Sigmoid colon (tissue), 7 donors: ENCODE measurements around the gene ZC3H15. TPM values are rescaled to one million over a fixed set of nuclear protein-coding genes. Genes with fewer than 3 reads are reported as not detected.
"Not testable (repeated sequence)": the region's sequence is repeated elsewhere in the genome, so short reads cannot be mapped to it uniquely, and the experiment has no call there.

Source experiments
- DNase-seq: peaks from one replicate; pipeline ENCODE4 v3.0.0-alpha.2; 2019
- H3K27ac ChIP-seq, 4 donors: fragments of 200-600 bp; sonication (generic); one replicate each; pipeline ENCODE4 v1.5.1; 2016 to 2019; ENCODE audit warnings: mild to moderate bottlenecking in 1 of 4
- H3K27me3 ChIP-seq, 3 donors: fragments of 200-600 bp; sonication (generic); one replicate each; pipeline ENCODE4 v1.5.1; 2019; ENCODE audit warnings: mild to moderate bottlenecking in 1 of 3
- H3K36me3 ChIP-seq, 4 donors: fragments of 200-600 bp; sonication (generic); one replicate each; pipeline ENCODE4 v1.5.1; 2016 to 2019
- H3K4me1 ChIP-seq, 4 donors: fragments of 200-600 bp; sonication (generic); one replicate each; pipeline ENCODE4 v1.5.1; 2017 to 2019
- H3K4me3 ChIP-seq, 4 donors: fragments of 200-600 bp; sonication (generic); one replicate each; pipeline ENCODE4 v1.5.1; 2017 to 2019; ENCODE audit warnings: mild to moderate bottlenecking in 2 of 4, moderate library complexity in 1 of 4
- H3K9me3 ChIP-seq, 4 donors: fragments of 200-600 bp in 3 of 4; sonication (generic) in 3 of 4; one replicate each; pipeline versions ENCODE4 v1.5.1 to v1.6.1; 2013 to 2019
- EP300 ChIP-seq, 4 donors: sonication (generic); formaldehyde crosslinking; IDR thresholded peaks; one replicate each; pipeline ENCODE4 v1.6.1; 2017; ENCODE audit warnings: antibody characterized with exemption in 4 of 4
- POLR2A ChIP-seq, 2 donors: fragments of 450-650 bp; IDR thresholded peaks; one replicate each; pipeline ENCODE4 v1.6.1; 2016; ENCODE audit warnings: antibody characterized with exemption in 2 of 2, mild to moderate bottlenecking in 2 of 2, moderate library complexity in 2 of 2
- POLR2AphosphoS5 ChIP-seq, 4 donors: sonication (generic); formaldehyde crosslinking; IDR thresholded peaks; one replicate each; pipeline ENCODE4 v1.6.1; 2017; ENCODE audit warnings: antibody characterized with exemption in 4 of 4
- WGBS, 2 donors: extraction: QIAGEN DNeasy Blood & Tissue Kit; methylation state at CpG; one replicate each; pipeline ENCODE4 v1.1.7; 2013; 5-methylcytosine and 5-hydroxymethylcytosine counted together
- intact Hi-C: fragments of 100-400 bp; cut with DNase I; formaldehyde crosslinking; loops from one replicate; pipeline ENCODE4 v1.15.1; 2023
- polyA plus RNA-seq, 3 donors: library from polyadenylated mRNA; stranded (reverse); fragments of 200-250 nt; gene quantifications; one replicate each; pipeline ENCODE4 v1.2.3, GENCODE V29; 2013
- total RNA-seq, 4 donors: library from RNA; depleted of rRNA; stranded (reverse); fragments of >200 nt; gene quantifications; one replicate each; pipeline ENCODE4 v1.1.0, GENCODE V29; 2016
- TF ChIP-seq, protein P1 (sequence below), 4 experiments: fragments of 450-650 bp in 3 of 4; fragments of 200-600 bp in 1 of 4; IDR thresholded peaks; one replicate each; pipeline ENCODE4 v1.5.1; 2016 to 2019; ENCODE audit warnings: antibody characterized with exemption in 4 of 4, mild to moderate bottlenecking in 3 of 4, moderate library complexity in 2 of 4
- donor health status: healthy with polysubstance abuse.
- donor health status: Bipolar disorder and iron deficiency.
- donor health status: healthy.

Gene ZC3H15
- total and polyA plus RNA-seq, 7 donors, result 51.1 to 77.9 (median 61.2) TPM

- intact Hi-C loops, result no loop called here
- H3K4me3 ChIP-seq, result no peak overlapping the region
- peaks cover 0 to under 1% (median 0%) of the 10 kb centered on the region in 4 donors for H3K4me1 ChIP-seq
- 89 to 97% methylated on average over 1 of the region's 1 CpG for WGBS, 2 donors
- H3K27me3 ChIP-seq, result no peaks in the 10 kb centered on the region
- peaks cover 0 to 43% (median 0%) of the 10 kb centered on the region in 4 donors for H3K36me3 ChIP-seq
- DNase-seq, result no peak
- no peaks in the 10 kb centered on the region for H3K9me3 ChIP-seq
- TF ChIP-seq, protein P1, sequence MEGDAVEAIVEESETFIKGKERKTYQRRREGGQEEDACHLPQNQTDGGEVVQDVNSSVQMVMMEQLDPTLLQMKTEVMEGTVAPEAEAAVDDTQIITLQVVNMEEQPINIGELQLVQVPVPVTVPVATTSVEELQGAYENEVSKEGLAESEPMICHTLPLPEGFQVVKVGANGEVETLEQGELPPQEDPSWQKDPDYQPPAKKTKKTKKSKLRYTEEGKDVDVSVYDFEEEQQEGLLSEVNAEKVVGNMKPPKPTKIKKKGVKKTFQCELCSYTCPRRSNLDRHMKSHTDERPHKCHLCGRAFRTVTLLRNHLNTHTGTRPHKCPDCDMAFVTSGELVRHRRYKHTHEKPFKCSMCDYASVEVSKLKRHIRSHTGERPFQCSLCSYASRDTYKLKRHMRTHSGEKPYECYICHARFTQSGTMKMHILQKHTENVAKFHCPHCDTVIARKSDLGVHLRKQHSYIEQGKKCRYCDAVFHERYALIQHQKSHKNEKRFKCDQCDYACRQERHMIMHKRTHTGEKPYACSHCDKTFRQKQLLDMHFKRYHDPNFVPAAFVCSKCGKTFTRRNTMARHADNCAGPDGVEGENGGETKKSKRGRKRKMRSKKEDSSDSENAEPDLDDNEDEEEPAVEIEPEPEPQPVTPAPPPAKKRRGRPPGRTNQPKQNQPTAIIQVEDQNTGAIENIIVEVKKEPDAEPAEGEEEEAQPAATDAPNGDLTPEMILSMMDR (IDR thresholded peaks at IDR 0.05), result no peak
- no peak overlapping the region for H3K27ac ChIP-seq
Measured at GRCh38 chr2:186516396-186516795, 30.3 kb downstream of the ZC3H15 start.

DNA sequence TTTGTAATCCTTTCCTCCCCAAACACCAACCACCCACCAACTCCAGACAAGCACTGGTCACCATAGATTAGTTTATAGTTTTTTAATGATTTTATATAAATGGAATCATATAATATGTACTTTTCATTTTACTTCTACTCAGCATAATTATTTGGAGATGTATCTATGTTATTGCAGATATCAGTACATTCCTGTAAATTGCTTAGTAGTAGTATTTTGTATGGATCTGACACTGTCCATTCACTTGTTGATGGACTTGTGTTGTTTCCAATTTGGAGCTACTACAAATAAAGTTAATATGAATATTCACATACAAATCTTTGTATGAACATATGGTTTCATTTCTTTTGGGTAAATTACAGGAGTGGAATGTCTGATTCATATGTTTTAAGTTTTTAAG lies 31.0 kb downstream of the ZC3H15 start:
- intact Hi-C loops, result no loop called here
- Histone ChIP-seq H3K27ac (no peak overlapping the region), H3K36me3 (peaks cover 0 to 40% (median 0%) of the 10 kb centered on the region in 4 donors), H3K9me3 (no peaks in the 10 kb centered on the region), H3K27me3 (no peaks in the 10 kb centered on the region), H3K4me3 (no peak overlapping the region), H3K4me1 (peaks cover 0 to 7% (median 4%) of the 10 kb centered on the region in 4 donors)
- TF ChIP-seq, protein P1 (IDR thresholded peaks at IDR 0.05), result no peak
- no peak for TF ChIP-seq POLR2A (IDR thresholded peaks at IDR 0.05)
- TF ChIP-seq POLR2AphosphoS5 (IDR thresholded peaks at IDR 0.05), result no peak
- no peak for TF ChIP-seq EP300 (IDR thresholded peaks at IDR 0.05)
- no peak for DNase-seq

DNA sequence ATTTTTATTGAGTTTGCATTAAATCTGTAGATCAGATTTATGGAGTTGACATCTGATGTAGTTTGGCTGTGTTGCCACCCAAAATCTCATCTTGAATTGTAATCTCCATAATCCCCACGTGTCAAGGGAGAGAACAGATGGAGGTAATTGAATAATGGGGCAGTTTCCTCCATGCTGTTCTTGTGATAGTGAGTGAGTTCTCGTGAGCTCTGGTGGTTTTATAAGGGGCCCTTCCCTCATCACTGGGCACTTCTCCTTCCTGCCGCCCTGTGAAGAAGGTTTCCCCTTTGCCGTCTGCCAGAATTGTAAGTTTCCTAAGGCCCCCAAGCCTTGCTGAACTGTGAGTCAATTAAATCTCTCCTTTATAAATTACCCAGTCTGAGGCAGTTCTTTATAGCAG lies 32.2 kb downstream of the ZC3H15 start:
- DNase-seq, result no peak
- no peaks in the 10 kb centered on the region for H3K27me3 ChIP-seq
- H3K9me3 ChIP-seq, result no peaks in the 10 kb centered on the region
- peaks cover 0 to 40% (median 0%) of the 10 kb centered on the region in 4 donors for H3K36me3 ChIP-seq
- no peak overlapping the region for H3K4me3 ChIP-seq
- intact Hi-C loops, result no loop called here
- TF ChIP-seq, protein P1 (IDR thresholded peaks at IDR 0.05), result no peak
- TF ChIP-seq POLR2AphosphoS5 (IDR thresholded peaks at IDR 0.05) (no peak), POLR2A (IDR thresholded peaks at IDR 0.05) (no peak), EP300 (IDR thresholded peaks at IDR 0.05) (no peak)
- no peak overlapping the region for H3K27ac ChIP-seq
- WGBS, 2 donors, result 72 to 88% methylated on average over 4 of the region's 4 CpGs
- H3K4me1 ChIP-seq, result peaks cover 0 to 19% (median 12%) of the 10 kb centered on the region in 4 donors

DNA sequence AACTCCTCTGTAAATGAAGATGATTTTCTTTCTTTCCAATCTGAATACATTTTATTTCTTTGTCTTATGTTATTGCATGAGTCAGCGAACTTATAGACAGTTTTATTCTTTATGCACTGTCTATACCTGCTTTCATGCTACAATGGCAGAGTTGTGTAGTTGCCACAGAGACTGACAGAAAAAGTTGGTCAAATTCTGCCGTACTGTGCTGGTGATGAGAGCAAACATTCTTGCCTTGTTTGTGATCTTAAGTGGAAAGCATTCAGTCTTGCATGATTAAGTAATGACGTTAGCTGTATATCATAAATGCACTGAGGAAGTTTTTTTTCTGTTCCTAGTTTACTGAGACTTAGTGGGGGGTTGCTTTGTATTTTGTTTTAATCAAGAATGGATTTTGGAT lies 32.9 kb downstream of the ZC3H15 start:
- WGBS, 2 donors, result 85 to 86% methylated on average over 3 of the region's 3 CpGs
- TF ChIP-seq, protein P1 (IDR thresholded peaks at IDR 0.05), result no peak
- TF ChIP-seq POLR2AphosphoS5 (IDR thresholded peaks at IDR 0.05) (no peak), EP300 (IDR thresholded peaks at IDR 0.05) (no peak), POLR2A (IDR thresholded peaks at IDR 0.05) (no peak)
- Histone ChIP-seq H3K36me3 (peaks cover 0 to 34% (median 0%) of the 10 kb centered on the region in 4 donors), H3K27me3 (no peaks in the 10 kb centered on the region), H3K4me1 (peaks cover 0 to 26% (median 12%) of the 10 kb centered on the region in 4 donors), H3K27ac (no peak overlapping the region), H3K4me3 (no peak overlapping the region), H3K9me3 (no peaks in the 10 kb centered on the region)
- intact Hi-C loops, result no loop called here
- DNase-seq, result no peak

GRCh38 chr2:186521570-186522153 lies 35.6 kb downstream of the ZC3H15 start:
- H3K4me3 ChIP-seq, H3K9me3 ChIP-seq, intact Hi-C loops, DNase-seq, H3K27ac ChIP-seq, H3K27me3 ChIP-seq: not testable (repeated sequence)
- 88 to 90% methylated on average over 9 of the region's 9 CpGs for WGBS, 2 donors
- peaks cover 0 to 27% (median 0%) of the 10 kb centered on the region in 4 donors for H3K36me3 ChIP-seq
- peaks cover 0 to 28% (median 12%) of the 10 kb centered on the region in 4 donors for H3K4me1 ChIP-seq
